Raji (cell line): Measurements from ENCODE around the gene CCDC154.

Experiments
- POLR2A ChIP-seq: IDR thresholded peaks from 2 replicates; pipeline ENCODE4 v1.6.1; 2011; ENCODE audit warnings: low read depth, low read length, control low read depth; ENCODE audit not compliant: insufficient read depth

Gene CCDC154

GRCh38 chr16:1464196-1464893 lies 20.0 kb upstream of the CCDC154 start:
- no peak for TF ChIP-seq POLR2A

DNA sequence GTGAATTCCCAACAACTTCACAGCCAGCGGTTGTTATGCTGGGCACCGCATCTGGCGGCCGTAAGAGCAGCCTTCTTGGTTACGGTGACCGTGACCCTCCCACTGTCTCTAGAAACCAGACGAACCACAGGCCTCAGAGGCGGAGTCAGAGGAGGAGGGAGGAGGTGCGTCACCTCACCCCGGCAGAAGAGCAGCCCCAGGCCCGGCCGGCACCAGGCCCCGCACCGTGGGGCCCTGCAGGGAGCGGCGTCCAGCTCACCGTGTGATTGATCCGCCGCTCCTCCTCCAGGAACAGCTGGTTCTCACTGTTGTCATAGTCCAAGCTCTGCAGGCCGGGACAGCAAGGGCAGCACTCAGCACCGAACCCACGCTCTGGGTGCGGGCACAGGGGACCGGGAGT lies 16.8 kb upstream of the CCDC154 start:
- TF ChIP-seq POLR2A, result no peak

DNA sequence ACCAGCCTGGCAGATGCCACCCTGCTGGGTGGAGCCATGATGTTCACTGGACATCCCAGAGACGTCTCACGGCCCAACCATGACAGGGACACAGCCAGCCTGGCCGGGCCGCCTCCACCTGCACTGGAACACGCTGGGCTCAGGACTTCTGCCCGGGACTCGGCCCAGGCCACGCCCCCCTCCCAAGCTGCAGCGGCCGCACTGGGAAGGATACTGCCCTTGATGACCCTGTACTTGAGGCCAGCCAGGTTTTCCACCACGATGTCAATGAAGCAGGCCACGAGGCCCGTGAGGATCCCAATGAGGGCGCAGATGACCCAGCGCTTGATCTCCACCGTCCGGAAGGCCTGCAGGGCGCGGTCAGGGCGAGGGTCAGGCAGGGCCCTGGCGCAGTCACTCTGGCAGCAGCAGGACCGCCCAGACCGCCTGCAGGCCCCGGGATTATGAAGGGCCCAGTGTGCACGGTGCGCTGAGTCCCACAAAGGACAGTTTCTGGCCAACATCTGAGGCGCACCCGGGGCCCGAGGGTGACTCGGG lies 16.3 kb upstream of the CCDC154 start:
- TF ChIP-seq POLR2A, result no peak

DNA sequence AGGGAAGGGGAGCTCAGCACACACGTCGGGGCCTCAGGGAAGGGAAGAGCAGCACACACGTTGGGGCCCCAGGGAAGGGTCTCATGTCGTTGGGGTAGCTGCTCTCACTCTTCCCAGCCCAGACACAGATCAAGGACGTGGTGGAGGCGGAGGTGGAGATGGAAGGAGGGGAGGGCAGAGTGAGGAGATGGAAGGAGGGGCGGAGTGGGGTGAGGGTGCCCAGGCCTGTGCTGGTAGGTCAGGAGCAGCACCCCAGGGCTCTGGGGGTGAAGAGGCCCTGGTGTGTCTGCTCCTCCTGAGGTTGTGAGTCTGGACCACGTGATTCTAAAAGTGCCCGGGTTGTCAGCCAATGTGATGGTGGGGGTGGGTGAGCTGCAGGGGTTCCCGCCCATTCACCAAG lies 15.6 kb upstream of the CCDC154 start:
- TF ChIP-seq POLR2A, result no peak

DNA sequence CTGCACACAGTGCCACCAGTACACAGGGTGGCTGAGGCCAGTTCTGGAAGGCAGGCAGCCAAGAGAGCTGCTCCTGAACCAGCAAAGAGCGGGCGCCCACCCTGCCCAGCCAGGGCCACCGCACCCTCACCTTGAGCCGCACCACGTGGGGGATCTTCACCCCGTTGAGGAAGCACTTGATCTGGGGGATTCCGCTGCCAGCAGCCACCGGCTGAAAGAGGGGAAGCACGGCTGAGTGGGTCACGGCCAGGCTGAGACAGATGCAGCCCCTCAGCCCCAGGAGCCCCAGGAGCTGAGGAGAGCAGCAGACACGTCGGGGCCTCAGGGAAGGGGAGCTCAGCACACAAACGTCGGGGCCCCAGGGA lies 14.6 kb upstream of the CCDC154 start:
- no peak for TF ChIP-seq POLR2A

DNA sequence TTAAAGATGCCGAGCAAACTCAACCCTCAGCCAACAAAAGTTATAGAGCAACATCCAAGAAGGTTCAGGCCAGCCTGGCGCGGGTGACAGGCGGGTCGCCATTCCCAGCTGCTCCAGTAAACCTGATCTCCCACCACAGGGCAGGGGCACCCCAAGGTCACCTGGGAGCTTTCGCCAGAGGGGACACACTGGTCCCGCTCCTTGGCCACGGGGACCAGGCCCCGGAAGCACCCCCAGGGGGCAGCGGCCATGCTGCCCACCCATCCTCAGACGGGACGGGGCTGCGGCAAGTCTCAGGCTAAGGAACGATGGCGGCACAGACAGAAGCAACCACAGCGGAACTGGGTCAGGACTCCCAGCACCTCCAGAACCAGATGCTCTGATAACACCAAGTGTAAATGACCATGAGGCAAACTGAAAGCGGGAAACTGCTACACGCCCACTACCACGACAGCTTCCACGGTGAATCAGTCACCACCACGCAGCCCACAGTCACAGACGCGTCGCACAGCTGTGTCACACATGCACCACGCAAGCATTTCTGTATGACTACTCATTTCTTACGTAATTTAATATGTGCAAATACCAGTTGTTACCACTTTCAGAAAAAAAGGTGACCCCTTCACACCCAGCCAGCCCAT lies 14.1 kb upstream of the CCDC154 start:
- TF ChIP-seq POLR2A, result no peak

GRCh38 chr16:1457489-1458245 lies 13.3 kb upstream of the CCDC154 start:
- no peak for TF ChIP-seq POLR2A

DNA sequence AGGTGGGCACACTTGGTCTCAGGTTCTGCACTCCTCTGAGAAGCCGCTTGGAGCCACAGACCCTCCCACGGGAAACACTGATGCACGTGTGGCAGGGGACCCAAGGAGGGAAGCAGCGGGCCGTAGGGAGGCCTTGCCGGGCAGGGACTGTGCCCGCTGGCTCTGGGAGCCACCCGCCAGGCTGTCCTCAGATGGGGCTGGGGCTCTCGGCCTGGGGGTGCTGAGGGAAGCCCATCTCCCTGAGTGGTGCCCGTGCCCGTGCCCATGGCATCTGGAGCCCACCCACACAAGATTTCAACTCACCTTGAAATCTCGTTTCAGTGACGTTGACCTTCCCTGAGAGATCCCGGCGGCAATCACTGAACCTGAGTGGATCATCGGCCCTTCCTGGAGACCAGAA lies 12.6 kb upstream of the CCDC154 start:
- TF ChIP-seq POLR2A, result no peak

- no peak for TF ChIP-seq POLR2A
Measured at GRCh38 chr16:1455190-1456171, 11.1 kb upstream of the CCDC154 start.

GRCh38 chr16:1454561-1454960 lies 10.2 kb upstream of the CCDC154 start:
- no peak for TF ChIP-seq POLR2A

DNA sequence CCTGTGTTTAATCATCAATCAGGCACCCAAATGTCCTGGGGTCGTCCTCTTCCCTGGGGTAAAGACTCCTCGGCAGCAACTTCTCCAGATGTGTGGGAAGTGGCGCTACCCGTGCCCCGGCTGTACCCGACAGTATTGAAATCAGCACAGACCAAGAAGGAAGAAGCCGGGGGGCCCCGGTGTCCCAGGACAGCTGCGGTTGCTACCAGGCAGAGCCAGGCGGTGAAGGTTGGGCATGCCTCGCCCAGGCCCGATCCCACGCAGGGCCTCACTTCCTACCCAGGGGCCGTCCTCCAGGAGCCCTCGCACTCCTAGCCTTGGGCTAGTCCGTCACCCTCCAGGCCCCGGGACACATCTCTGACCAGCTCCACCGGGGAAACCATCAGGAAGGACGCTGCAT lies 9.0 kb upstream of the CCDC154 start:
- no peak for TF ChIP-seq POLR2A

DNA sequence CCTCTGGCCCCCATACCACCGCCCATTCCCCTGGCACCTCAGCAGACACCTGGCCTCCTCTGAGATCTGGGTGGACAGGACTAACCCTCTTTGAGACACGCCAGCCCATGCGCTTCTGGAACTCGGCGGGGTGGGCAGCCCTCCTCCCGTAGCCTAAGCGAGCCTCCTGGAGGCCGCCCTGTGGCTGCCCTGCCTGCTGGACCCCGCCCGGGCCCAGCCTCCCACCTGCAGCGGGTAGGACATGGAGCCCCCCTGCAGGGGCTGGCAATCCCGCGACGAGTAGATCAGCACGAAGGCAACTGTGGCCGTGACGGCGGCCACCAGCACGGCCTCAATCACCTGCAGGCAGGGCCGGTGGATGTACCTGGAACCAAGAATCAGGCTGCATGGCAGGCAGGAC lies 8.2 kb upstream of the CCDC154 start:
- no peak for TF ChIP-seq POLR2A

GRCh38 chr16:1451702-1452392 lies 7.5 kb upstream of the CCDC154 start:
- no peak for TF ChIP-seq POLR2A

GRCh38 chr16:1450841-1451240 lies 6.5 kb upstream of the CCDC154 start:
- TF ChIP-seq POLR2A, result no peak
